ENCODE measurements around the gene ANAPC4. TPM values are rescaled to one million over a fixed set of nuclear protein-coding genes. Genes with fewer than 3 reads are reported as not detected.

ANAPC4 gene
- polyA plus RNA-seq, 2 donors, result 13.8 to 22.5 TPM

DNA sequence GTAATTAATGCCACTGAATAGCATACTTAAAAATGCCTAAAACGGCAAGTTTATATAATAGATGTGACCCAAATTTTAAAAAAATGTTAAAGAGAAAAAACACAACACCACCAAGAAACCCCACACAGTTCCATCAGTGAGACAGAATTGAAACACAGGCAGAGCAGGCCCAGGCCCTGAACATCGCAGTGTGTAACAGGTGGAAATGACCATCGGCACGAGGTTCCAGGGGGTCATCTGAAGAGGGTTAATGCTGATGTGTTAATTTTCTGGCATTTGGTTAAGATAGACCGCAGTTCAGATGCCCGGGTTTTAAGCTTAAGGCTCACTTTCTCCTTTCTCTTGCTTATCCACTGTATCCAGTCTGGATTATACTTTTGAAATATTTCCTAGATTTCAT lies 66.8 kb downstream of the ANAPC4 start:
- 89 to 94% methylated on average over 6 of the region's 6 CpGs for WGBS, 2 donors
- no peaks in the 10 kb centered on the region for H3K9me3 ChIP-seq (ENCODE audit: control insufficient read depth in 2 of 2, insufficient read depth in 1 of 2, low read depth in 1 of 2, low read length in 1 of 2)
- no peak overlapping the region for H3K4me3 ChIP-seq (ENCODE audit: low read depth in 1 of 2, low read length in 2 of 2)
- no peak overlapping the region for H3K27ac ChIP-seq (ENCODE audit: low read depth in 2 of 2, low read length in 1 of 2)
- no peaks in the 10 kb centered on the region for H3K36me3 ChIP-seq (ENCODE audit: control insufficient read depth in 2 of 2, insufficient read depth in 2 of 2, low read length in 1 of 2)
- H3K27me3 ChIP-seq (ENCODE audit: control insufficient read depth in 1 of 2, insufficient read depth in 2 of 2, low read length in 2 of 2), result no peaks in the 10 kb centered on the region
- peaks cover 0 to 2% of the 10 kb centered on the region in 2 donors for H3K4me1 ChIP-seq (ENCODE audit: control insufficient read depth in 2 of 2, insufficient read depth in 2 of 2, low read length in 1 of 2)

GRCh38 chr4:25446611-25447010 lies 69.5 kb downstream of the ANAPC4 start:
- WGBS, 2 donors, result 69 to 70% methylated on average over 4 of the region's 4 CpGs
- no peaks in the 10 kb centered on the region for H3K9me3 ChIP-seq (ENCODE audit: control insufficient read depth in 2 of 2, insufficient read depth in 1 of 2, low read depth in 1 of 2, low read length in 1 of 2)
- no peak overlapping the region for H3K27ac ChIP-seq (ENCODE audit: low read depth in 2 of 2, low read length in 1 of 2)
- no peaks in the 10 kb centered on the region for H3K27me3 ChIP-seq (ENCODE audit: control insufficient read depth in 1 of 2, insufficient read depth in 2 of 2, low read length in 2 of 2)
- H3K36me3 ChIP-seq (ENCODE audit: control insufficient read depth in 2 of 2, insufficient read depth in 2 of 2, low read length in 1 of 2), result no peaks in the 10 kb centered on the region
- peaks cover 0 to 2% of the 10 kb centered on the region in 2 donors for H3K4me1 ChIP-seq (ENCODE audit: control insufficient read depth in 2 of 2, insufficient read depth in 2 of 2, low read length in 1 of 2)
- no peak overlapping the region for H3K4me3 ChIP-seq (ENCODE audit: low read depth in 1 of 2, low read length in 2 of 2)

DNA sequence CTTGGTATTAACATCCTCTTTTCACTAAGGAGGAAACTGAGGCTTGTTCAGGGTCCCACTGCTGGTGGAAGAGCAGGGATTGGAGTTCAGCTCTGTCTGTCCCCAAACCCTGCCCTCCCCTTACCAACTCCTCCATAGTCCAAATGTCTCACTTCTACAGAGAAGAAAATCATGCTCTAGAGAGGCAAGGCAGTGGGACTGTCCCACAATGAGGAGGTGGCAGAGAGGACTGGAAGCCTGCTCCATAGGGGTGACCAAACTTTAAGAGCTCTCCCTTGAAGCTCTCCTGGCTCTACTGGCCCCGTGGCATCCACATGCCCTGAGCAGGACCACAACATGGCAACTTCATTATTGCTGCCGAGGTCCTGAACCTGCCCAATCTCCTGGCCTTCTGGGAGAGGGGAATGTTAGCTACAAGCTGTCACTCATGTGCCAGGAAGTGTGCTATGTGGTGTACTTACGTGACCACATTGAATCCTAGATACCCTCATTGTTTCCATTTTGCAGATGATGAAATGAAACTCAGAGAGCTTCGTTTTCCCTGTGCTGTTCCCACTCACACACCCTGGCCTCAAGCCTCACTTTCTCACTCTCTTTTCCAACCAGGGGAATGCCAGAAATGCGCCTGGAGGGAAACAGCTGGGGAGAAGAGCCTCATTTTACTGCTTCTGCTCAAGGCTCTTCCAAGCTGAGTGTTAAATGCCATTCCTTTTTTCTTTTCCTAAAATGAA lies 71.5 kb downstream of the ANAPC4 start:
- Histone ChIP-seq H3K36me3 (ENCODE audit: control insufficient read depth in 2 of 2, insufficient read depth in 2 of 2, low read length in 1 of 2) (no peaks in the 10 kb centered on the region), H3K4me1 (ENCODE audit: control insufficient read depth in 2 of 2, insufficient read depth in 2 of 2, low read length in 1 of 2) (peaks cover 0 to 2% of the 10 kb centered on the region in 2 donors), H3K27me3 (ENCODE audit: control insufficient read depth in 1 of 2, insufficient read depth in 2 of 2, low read length in 2 of 2) (no peaks in the 10 kb centered on the region), H3K27ac (ENCODE audit: low read depth in 2 of 2, low read length in 1 of 2) (no peak overlapping the region), H3K9me3 (ENCODE audit: control insufficient read depth in 2 of 2, insufficient read depth in 1 of 2, low read depth in 1 of 2, low read length in 1 of 2) (no peaks in the 10 kb centered on the region), H3K4me3 (ENCODE audit: low read depth in 1 of 2, low read length in 2 of 2) (no peak overlapping the region)
- WGBS, 2 donors, result 56 to 72% methylated on average over 5 of the region's 5 CpGs

DNA sequence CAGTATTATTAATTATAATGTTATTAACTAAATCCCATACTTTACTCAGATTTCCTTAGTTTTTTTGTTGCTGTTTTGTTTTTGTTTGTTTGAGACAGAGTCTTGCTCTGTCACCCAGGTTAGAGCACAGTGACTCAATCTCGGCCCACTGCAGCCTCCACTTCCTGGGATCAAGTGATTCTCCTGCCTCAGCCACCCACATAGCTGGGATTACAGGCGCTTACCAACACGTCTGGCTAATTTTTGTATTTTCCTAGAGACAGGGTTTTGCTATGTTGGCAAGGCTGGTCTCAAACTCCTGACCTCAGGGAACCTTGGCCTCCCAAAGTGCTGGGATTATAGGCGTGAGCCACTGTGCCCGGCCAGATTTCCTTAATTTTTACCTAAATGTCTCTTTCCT lies 72.2 kb downstream of the ANAPC4 start:
- no peak overlapping the region for H3K27ac ChIP-seq (ENCODE audit: low read depth in 2 of 2, low read length in 1 of 2)
- no peaks in the 10 kb centered on the region for H3K9me3 ChIP-seq (ENCODE audit: control insufficient read depth in 2 of 2, insufficient read depth in 1 of 2, low read depth in 1 of 2, low read length in 1 of 2)
- 54 to 56% methylated on average over 5 of the region's 5 CpGs for WGBS, 2 donors
- peaks cover 0 to 2% of the 10 kb centered on the region in 2 donors for H3K4me1 ChIP-seq (ENCODE audit: control insufficient read depth in 2 of 2, insufficient read depth in 2 of 2, low read length in 1 of 2)
- no peaks in the 10 kb centered on the region for H3K36me3 ChIP-seq (ENCODE audit: control insufficient read depth in 2 of 2, insufficient read depth in 2 of 2, low read length in 1 of 2)
- no peak overlapping the region for H3K4me3 ChIP-seq (ENCODE audit: low read depth in 1 of 2, low read length in 2 of 2)
- H3K27me3 ChIP-seq (ENCODE audit: control insufficient read depth in 1 of 2, insufficient read depth in 2 of 2, low read length in 2 of 2), result no peaks in the 10 kb centered on the region

- H3K4me3 ChIP-seq (ENCODE audit: low read depth in 1 of 2, low read length in 2 of 2), result no peak overlapping the region
- H3K27ac ChIP-seq (ENCODE audit: low read depth in 2 of 2, low read length in 1 of 2), result no peak overlapping the region
- no peaks in the 10 kb centered on the region for H3K36me3 ChIP-seq (ENCODE audit: control insufficient read depth in 2 of 2, insufficient read depth in 2 of 2, low read length in 1 of 2)
- peaks cover 0 to 2% of the 10 kb centered on the region in 2 donors for H3K4me1 ChIP-seq (ENCODE audit: control insufficient read depth in 2 of 2, insufficient read depth in 2 of 2, low read length in 1 of 2)
- no peaks in the 10 kb centered on the region for H3K9me3 ChIP-seq (ENCODE audit: control insufficient read depth in 2 of 2, insufficient read depth in 1 of 2, low read depth in 1 of 2, low read length in 1 of 2)
- WGBS, 2 donors, result 68 to 77% methylated on average over 5 of the region's 5 CpGs
- H3K27me3 ChIP-seq (ENCODE audit: control insufficient read depth in 1 of 2, insufficient read depth in 2 of 2, low read length in 2 of 2), result no peaks in the 10 kb centered on the region
Measured at GRCh38 chr4:25449688-25450087, 72.6 kb downstream of the ANAPC4 start.

GRCh38 chr4:25450491-25450901 lies 73.4 kb downstream of the ANAPC4 start:
- no peaks in the 10 kb centered on the region for H3K9me3 ChIP-seq (ENCODE audit: control insufficient read depth in 2 of 2, insufficient read depth in 1 of 2, low read depth in 1 of 2, low read length in 1 of 2)
- H3K27me3 ChIP-seq (ENCODE audit: control insufficient read depth in 1 of 2, insufficient read depth in 2 of 2, low read length in 2 of 2), result no peaks in the 10 kb centered on the region
- no peak overlapping the region for H3K27ac ChIP-seq (ENCODE audit: low read depth in 2 of 2, low read length in 1 of 2)
- H3K4me1 ChIP-seq (ENCODE audit: control insufficient read depth in 2 of 2, insufficient read depth in 2 of 2, low read length in 1 of 2), result peaks cover 0 to 2% of the 10 kb centered on the region in 2 donors
- H3K4me3 ChIP-seq (ENCODE audit: low read depth in 1 of 2, low read length in 2 of 2), result no peak overlapping the region
- 71 to 81% methylated on average over 4 of the region's 4 CpGs for WGBS, 2 donors
- H3K36me3 ChIP-seq (ENCODE audit: control insufficient read depth in 2 of 2, insufficient read depth in 2 of 2, low read length in 1 of 2), result no peaks in the 10 kb centered on the region

DNA sequence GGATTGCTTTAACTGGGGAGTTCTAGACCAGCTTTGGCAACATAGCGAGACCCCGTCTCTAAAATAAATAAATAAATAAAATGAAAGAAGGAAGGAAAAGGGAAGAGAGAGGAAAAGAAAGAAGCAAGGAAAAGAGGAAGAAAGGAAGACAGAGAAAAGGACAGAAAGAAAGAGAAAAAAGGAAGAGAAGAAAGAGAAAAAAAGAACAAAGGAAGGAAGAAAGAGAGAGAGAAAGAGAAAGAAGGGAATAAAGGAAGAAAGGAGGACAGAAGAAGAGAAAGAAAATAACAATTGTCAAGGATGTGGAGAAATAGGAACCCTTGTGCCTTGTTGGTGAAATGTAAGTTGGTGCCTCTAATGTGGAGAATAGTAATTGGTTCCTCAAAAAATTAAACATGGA lies 74.6 kb downstream of the ANAPC4 start:
- Histone ChIP-seq H3K4me1 (ENCODE audit: control insufficient read depth in 2 of 2, insufficient read depth in 2 of 2, low read length in 1 of 2) (peaks cover 0 to 2% of the 10 kb centered on the region in 2 donors), H3K27me3 (ENCODE audit: control insufficient read depth in 1 of 2, insufficient read depth in 2 of 2, low read length in 2 of 2) (no peaks in the 10 kb centered on the region), H3K9me3 (ENCODE audit: control insufficient read depth in 2 of 2, insufficient read depth in 1 of 2, low read depth in 1 of 2, low read length in 1 of 2) (no peaks in the 10 kb centered on the region), H3K36me3 (ENCODE audit: control insufficient read depth in 2 of 2, insufficient read depth in 2 of 2, low read length in 1 of 2) (no peaks in the 10 kb centered on the region), H3K27ac (ENCODE audit: low read depth in 2 of 2, low read length in 1 of 2) (no peak overlapping the region), H3K4me3 (ENCODE audit: low read depth in 1 of 2, low read length in 2 of 2) (no peak overlapping the region)
- WGBS, 2 donors, result 95 to 96% methylated on average over 2 of the region's 2 CpGs

DNA sequence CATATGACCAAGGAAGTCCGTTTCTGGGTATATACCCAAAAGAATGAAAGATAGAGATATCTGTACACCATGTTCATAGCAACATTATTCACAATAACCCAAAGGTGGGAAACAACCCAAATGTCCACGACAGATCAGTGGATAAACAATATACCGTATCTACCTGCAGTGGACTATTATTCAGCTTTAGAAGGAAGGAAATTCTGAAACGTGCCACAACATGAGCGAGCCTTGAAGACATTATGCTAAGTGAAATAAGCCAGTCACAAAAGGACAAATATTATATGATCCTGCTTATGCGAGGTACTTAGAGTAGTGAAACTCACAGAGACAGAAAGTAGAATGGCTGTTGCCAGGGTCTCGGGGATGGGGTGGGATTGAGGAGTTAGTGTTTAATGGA lies 75.0 kb downstream of the ANAPC4 start:
- H3K4me1 ChIP-seq (ENCODE audit: control insufficient read depth in 2 of 2, insufficient read depth in 2 of 2, low read length in 1 of 2), result peaks cover 0 to 2% of the 10 kb centered on the region in 2 donors
- no peak overlapping the region for H3K27ac ChIP-seq (ENCODE audit: low read depth in 2 of 2, low read length in 1 of 2)
- H3K9me3 ChIP-seq (ENCODE audit: control insufficient read depth in 2 of 2, insufficient read depth in 1 of 2, low read depth in 1 of 2, low read length in 1 of 2), result no peaks in the 10 kb centered on the region
- no peak overlapping the region for H3K4me3 ChIP-seq (ENCODE audit: low read depth in 1 of 2, low read length in 2 of 2)
- H3K27me3 ChIP-seq (ENCODE audit: control insufficient read depth in 1 of 2, insufficient read depth in 2 of 2, low read length in 2 of 2), result no peaks in the 10 kb centered on the region
- WGBS, 2 donors, result 66 to 77% methylated on average over 7 of the region's 7 CpGs
- no peaks in the 10 kb centered on the region for H3K36me3 ChIP-seq (ENCODE audit: control insufficient read depth in 2 of 2, insufficient read depth in 2 of 2, low read length in 1 of 2)

DNA sequence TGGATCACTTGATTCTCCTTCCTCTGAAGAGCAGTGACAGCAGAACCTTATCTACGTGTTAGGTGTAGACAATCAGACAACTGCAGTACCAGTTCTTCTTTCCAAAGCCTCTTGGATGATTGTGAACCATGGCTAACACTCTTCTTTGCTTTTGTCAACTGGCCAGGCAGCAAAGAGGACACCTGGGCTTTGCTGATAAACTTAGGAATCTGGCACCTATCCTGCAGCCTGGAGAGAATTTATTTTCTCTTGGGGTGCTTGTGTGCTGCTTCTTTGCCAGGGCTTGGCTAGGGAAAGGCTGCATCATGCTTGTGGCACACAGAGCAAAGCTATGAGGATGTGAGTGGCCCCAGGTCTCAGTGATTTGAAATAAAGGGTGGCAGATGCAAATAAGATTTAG lies 77.4 kb downstream of the ANAPC4 start:
- no peak overlapping the region for H3K4me3 ChIP-seq (ENCODE audit: low read depth in 1 of 2, low read length in 2 of 2)

GRCh38 chr4:25457053-25457715 lies 80.1 kb downstream of the ANAPC4 start:
- no peak overlapping the region for H3K27ac ChIP-seq (ENCODE audit: low read depth in 2 of 2, low read length in 1 of 2)
- no peaks in the 10 kb centered on the region for H3K27me3 ChIP-seq (ENCODE audit: control insufficient read depth in 1 of 2, insufficient read depth in 2 of 2, low read length in 2 of 2)
- H3K4me1 ChIP-seq (ENCODE audit: control insufficient read depth in 2 of 2, insufficient read depth in 2 of 2, low read length in 1 of 2), result no peaks in the 10 kb centered on the region
- no peaks in the 10 kb centered on the region for H3K36me3 ChIP-seq (ENCODE audit: control insufficient read depth in 2 of 2, insufficient read depth in 2 of 2, low read length in 1 of 2)
- 73 to 79% methylated on average over 3 of the region's 3 CpGs for WGBS, 2 donors
- H3K9me3 ChIP-seq (ENCODE audit: control insufficient read depth in 2 of 2, insufficient read depth in 1 of 2, low read depth in 1 of 2, low read length in 1 of 2), result no peaks in the 10 kb centered on the region
- no peak overlapping the region for H3K4me3 ChIP-seq (ENCODE audit: low read depth in 1 of 2, low read length in 2 of 2)

More for the DNA sequence above, 77.4 kb downstream of the ANAPC4 start:
- Histone ChIP-seq H3K4me1 (ENCODE audit: control insufficient read depth in 2 of 2, insufficient read depth in 2 of 2, low read length in 1 of 2) (no peaks in the 10 kb centered on the region), H3K27ac (ENCODE audit: low read depth in 2 of 2, low read length in 1 of 2) (no peak overlapping the region), H3K9me3 (ENCODE audit: control insufficient read depth in 2 of 2, insufficient read depth in 1 of 2, low read depth in 1 of 2, low read length in 1 of 2) (no peaks in the 10 kb centered on the region), H3K27me3 (ENCODE audit: control insufficient read depth in 1 of 2, insufficient read depth in 2 of 2, low read length in 2 of 2) (no peaks in the 10 kb centered on the region), H3K36me3 (ENCODE audit: control insufficient read depth in 2 of 2, insufficient read depth in 2 of 2, low read length in 1 of 2) (no peaks in the 10 kb centered on the region)
- WGBS, 2 donors, result 50 to 52% methylated on average over 1 of the region's 1 CpG

Data from esophagus (tissue), 2 donors.